Activated naive CD4-positive, alpha-beta T cell treated with Interleukin-2 at 50 U/mL for 16 hours (primary cell): ENCODE measurements around the gene KRT7.
"Not testable (repeated sequence)": the region's sequence is repeated elsewhere in the genome, so short reads cannot be mapped to it uniquely, and the experiment has no call there.

ENCODE experiments used
- DNase-seq: peaks from one replicate; pipeline ENCODE4 v3.0.0-alpha.2; 2020

The KRT7 gene

DNA sequence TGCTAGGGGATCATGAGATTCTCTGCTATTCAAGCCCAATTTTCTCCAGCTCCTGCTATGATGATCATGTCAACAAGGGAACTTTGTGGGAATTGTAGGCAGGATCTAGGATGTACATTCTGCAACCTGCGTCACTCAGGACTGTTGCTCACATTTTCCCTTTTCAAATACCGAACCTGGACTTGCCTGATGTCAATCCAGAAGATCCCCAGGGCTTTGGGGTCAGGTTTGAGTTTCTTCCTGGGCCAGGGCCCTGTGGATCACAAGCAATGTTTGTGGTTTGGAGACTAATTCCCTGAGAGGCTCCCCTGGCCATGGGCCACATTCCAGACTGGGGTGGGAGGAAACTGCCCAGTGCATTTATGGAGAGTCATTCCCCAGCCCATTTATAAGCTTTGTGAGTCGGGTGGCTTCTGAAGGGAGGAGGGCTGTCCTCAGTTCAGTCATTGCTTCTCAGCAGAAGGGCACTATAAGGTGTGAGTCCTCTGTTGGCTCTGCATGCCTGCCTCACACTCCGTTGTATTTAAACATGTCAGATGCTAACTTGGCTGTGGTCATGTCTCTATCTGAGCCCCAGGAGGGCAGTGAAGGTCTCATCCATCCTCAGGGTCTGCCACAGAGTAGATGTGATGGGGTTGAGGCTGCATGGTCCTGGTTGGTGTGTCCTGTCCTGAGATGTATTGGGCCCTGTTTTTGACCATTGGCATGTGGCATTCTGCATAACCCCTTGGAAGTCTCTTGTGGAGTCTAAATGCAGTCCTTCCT is 47.9 kb downstream of the KRT7 start:
- DNase-seq = no peak

DNA sequence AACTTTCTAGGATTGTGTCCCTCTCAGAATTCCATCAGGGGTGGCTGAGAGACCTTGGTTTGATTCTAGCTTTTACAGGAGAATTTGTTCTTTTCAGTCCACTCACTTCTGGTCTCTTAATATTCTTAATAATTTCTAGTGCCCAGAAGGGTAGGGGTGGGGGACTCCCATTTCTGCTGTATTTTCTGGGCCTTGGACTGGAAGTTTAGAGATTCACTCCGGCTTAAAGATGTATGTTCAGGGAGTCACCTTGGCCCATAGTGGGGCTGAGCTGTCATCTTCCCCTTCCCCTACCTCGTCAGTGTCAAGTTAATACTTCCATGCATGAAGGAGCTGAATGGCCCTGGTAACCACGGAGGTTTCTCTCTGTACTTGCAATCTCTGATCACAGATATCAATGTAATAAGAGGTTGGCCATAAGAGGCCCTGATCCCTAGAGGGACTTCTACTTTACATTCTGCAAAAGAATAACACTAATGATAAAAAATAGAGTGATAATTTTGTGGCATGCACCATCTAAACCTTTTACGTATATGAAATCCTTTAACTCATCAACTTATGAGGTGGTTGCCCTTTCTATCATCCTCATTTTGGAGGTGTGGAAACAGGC is 51.6 kb downstream of the KRT7 start:
- DNase-seq = no peak

DNA sequence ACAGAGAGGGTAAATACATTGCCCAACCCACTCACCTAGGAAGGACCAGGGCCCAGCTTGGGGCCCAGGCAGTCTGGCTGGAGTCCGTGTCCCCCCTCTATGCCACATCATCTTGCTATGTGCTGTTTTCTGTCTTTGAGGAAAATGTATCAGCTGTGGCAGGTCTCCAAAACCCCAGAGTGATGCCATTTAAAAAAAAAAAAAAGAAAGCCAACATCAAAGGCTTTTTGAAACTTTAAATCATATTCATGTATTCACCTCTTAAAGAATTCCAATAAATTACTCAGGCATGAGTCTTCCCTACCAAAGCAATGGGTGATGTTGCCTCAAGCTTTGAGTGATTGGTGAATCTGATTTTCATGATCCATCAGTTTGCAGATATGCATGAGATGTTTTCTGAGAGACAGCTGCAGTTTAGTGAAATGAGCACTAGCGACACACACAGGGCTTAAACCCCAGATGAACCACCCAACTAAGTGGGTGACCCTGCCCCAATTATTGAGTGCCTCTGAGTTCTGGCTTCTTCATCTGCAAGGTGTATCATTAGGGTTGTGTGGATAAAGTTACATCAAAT is 52.2 kb downstream of the KRT7 start:
- DNase-seq = no peak

DNA sequence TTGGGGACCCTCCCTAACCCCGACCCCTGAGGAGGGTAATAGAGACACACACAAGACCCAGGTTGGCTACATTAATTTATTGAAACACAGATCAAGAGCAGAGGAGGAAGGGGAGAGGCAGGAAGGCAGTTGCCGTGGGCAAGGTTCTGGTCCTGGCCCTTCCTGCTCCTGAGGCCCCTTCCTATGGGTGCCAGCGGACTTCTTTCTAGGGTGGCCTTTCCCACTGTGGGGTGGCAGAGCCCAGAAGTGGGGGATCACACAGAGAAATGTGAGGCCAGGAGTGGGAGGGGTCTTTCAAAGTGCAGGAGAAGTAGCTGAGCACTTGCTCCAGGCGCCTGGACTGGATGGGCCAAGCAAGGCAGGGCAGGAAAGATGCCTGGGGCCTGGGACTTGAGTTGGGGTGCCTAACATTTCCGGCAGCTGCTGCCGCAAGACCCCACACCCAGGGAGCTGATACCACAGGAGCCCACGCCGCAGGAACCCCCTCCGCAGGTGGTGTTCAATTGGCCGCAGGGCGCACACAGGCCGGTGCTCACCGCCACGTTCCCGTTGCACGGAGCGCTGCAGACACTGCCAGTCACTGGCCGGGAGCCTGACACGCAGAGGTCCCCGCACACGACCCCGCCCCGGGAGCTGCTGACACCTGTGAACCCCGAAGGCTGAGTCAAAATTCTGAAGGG is 52.9 kb downstream of the KRT7 start:
- no peak for DNase-seq

DNA sequence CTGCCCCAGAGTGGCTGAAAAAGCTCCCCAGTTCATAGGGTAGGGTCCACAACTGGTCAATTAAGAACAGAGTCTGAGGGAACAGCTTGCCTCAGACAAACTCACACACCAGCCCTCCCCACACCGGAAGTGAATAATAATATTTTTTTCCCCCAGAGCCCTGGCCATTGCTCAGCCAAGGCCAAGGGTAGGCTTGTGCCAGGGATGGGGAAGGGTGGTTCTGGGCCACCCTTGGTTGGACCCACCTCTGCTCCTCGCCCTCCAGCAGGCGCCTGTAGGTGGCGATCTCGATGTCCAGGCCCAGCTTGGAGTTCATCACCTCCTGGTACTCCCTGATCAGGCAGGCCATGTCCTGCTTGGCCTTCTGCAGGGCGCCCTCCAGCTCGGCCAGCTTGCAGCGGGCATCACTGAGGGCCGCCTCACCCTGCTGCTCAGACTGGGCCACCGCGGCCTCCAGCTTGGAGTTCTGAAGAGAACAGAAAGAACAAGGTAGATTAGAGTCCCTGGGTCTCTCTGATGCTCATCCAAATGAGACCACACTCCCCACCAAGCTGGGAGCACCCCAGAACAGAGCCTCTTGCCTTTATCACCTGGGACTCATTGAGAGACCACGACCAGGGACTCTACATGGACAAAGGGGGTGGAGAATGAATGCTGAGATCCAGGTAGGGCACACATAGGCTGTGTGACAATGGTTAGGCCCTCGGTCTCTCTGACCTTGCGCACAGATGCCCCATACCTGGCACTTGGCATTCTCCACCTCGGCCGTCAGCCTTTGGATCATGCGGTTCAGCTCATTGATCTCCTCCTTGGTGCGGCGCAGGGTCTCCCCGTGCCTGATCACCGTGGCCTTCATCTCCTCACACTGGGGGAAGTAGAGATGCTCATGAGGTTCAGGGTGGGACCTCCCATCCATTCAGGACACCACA is 54.1 kb downstream of the KRT7 start:
- DNase-seq = not testable (repeated sequence)

DNA sequence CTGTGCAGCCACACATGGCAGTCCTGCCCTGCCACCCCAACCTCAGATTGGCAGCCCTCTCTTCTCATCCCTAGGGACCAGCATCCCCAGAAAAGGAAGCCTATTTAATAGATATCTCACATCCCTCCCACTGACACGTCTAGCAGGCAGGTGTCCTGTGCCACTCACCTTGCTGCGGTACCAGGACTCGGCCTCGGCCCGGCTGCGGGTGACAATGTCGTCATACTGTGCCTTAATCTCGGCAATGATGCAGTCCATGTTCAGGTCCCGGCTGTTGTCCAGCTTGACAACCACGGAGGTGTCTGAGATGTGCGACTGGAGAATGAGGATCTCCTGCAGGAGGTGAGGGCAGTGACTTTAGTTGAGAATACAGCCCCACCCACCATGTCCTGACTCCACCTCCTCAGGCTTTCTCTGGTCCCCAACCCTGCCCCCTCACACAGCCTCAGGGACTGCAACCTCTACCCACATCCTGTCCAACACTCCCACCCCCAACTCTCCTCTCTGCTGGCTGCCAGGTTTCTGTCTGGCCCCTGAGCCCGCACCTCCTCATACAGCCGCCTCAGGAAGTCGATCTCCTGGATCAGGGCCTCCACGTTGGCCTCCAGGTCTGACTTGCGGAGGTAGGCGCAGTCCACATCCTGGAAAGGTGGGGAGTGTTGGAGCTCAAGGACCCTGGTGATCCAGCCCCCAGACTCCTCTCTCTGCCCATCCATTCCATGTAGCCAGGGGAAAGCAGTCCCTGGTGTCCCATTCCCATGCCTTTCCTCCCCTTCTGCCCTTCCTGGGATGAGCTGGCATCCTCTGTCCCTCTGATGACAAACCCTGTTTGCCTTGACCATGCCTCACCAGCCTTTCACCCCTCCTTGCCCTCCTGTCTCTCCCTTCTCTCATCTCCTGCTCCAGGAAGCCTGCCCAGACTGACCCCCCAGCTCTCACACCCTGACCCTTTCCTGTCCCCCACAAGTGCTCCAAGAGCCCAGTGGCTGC is 55.1 kb downstream of the KRT7 start:
- not testable (repeated sequence) for DNase-seq

DNA sequence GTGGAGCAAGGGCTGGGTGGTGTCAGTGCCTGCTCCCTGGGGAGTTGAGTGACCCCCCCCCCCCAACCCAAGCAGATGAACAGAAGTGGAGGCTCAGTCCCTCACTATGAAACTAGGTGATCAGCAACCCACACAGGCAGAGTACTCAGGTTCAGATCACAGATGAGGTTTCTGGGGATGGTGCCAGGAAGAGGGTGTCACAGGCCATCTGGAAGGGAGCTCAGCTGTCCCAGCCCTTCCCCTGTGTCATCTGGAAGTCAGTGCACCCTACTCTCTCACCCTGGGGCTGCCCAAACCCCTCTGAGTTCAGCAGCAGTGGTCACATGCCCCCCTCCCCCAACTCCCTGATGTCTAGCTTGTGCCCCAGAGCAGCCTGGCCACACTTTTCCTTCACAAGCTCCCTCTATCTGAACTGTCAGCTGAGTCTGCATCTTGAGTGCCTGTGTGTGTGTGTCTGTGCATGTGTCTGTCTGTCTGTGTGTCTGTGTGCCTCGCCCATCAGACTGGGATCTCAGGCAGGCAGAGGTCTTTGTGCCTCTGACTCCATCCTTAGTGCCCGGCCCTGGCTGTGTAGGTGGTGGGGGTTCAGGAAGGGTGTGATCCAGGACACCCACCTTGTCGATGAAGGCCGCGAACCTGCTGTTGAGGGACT is 57.6 kb downstream of the KRT7 start:
- DNase-seq = not testable (repeated sequence)

DNA sequence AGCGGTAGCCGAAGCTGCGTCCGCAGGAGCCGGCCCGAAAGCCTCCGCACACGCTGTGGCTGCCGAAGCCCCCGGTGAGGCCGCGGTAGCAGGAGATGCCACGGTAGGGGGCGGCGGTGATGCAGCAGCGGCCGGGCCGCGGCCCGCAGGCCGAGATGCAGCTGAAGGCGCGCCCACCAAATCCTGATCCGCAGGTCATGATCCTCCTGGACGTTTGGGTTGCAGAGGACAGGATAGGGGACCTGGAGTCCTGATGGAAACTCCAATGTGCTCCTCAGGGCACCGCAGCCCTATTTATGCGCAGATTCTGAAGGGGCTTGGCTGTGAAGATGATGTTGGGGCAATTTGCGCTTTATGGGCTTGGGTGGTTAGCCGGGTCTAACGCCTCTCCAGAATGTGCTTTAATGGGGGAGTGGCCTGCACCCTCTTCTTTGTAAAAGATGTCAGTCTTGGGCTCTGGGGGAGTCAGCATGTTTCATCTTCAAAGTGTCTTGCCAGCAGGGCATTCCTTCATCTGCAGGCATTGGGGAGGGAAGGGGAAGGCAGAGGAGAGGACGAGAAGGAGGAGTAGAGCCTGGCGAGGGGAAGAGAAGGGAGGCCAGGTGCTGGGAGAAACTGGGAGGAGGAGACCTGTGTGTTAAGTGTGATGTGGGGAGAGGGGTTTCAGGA is 58.4 kb downstream of the KRT7 start, which contains the start of gene KRT81:
Gene KRT81 (minus strand): TSS at position 268 of the 669 bp plus-strand sequence. CDS start 69 bp downstream, at position 199.
- no peak for DNase-seq

DNA sequence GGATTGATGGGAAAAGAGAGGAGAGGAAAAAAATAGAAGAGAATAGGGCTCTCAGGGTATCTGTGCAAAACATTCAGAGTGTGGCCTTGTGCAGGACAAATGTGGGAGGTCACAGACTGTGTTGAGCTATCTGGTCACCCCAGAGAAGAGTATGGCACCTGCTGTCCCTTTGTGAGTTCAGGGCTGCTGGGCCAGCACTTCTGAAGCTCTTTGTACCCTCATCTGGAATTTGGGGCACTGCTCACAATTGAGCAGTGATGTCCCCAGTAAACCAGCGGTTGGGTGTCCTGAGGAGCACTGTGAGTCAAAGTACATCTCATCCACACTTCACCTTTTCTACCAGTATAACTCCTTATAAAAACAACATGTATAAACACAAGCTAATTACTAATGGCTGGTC is 60.9 kb downstream of the KRT7 start:
- no peak for DNase-seq

DNA sequence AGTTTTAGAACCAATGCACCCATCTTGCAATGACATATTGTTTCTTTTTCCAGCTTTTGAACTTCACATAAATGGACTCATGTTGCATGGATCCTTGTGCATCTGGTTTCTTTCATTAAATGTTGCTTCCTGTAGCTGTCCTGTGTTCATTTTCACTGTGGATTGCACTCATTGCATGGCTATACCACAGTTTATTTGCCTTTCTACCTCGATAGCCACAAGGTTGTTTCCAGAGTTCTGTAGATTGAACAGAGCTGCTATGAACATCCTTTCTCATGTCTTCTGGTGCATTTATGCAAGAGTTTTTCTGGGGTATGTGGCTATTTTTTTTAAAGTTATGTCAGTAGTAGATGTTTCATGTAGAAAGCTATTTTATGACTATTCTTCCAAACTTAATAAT is 61.8 kb downstream of the KRT7 start:
- no peak for DNase-seq

DNA sequence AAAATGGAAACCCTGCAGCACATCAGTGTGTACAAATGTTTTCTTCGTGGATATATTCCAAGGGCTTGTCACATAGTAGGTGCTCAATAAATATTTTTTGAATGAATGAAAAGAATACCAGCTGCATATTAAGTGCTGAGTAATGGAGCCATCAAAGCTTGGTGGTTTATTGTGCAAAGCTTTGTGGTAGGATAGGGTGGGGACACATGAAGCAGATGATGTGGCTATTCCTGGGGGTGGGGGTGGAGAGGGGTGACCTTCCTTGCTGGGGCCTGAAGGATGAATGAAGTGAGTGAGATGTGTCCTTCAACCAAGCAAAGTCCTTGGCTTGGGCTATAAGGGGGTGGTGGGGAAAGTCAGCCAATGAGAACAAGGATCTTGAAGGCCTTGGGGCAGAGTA is 62.6 kb downstream of the KRT7 start:
- DNase-seq = no peak

DNA sequence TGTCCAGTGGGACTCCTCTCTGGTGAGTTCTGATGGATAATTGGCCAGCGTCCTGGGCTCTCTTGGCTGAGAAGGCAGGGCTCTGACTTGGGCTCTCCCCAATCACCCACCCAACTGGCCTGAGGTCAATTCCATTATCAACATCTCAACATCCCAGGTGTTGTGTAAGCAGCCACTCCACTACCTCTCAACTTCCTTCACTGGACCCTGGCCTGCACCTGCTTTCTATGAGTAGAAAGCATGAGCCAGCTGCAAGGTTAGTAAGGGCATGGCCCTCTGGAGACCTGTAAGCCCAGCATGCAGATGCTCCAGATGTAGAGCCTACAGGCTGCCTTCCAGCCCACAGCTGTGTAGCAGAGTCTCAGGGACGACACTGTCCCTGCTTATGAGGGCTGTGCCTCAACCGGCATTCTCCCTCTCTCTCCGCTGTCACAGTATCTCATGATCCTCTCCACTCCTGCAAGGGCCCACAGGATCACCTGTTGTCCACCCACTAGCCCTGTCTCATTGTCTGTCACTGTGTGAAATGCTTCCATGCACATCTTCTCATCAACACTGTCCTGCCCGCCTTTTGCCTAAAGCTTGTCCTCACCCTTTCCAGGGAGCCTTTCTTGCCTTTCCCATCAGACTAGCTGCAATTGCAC is 63.7 kb downstream of the KRT7 start:
- DNase-seq = no peak
